ENCODE measurements around the gene GTF2IRD1. TPM values are rescaled to one million over a fixed set of nuclear protein-coding genes. Genes with fewer than 3 reads are reported as not detected.

The GTF2IRD1 gene
- total and polyA plus RNA-seq, 2 of the 4 experiments (the other 2 are of a cell fraction): 4.1 to 21.9 TPM

- Histone ChIP-seq H3K9me3 (ENCODE audit: control insufficient read depth, insufficient read depth, low read length) (no peaks in the 10 kb centered on the region), H2BK120ac (ENCODE audit: low read depth, low read length) (no peak overlapping the region), H3K18ac (ENCODE audit: low read depth, low read length) (no peak overlapping the region), H4K8ac (ENCODE audit: low read depth in 2 of 2, low read length in 2 of 2) (no peak overlapping the region), H4K5ac (ENCODE audit: low read depth, low read length) (no peak overlapping the region), H4K20me1 (ENCODE audit: insufficient read depth, low read length) (peaks cover 49% of the 10 kb centered on the region), H3K23ac (ENCODE audit: low read depth, low read length) (no peak overlapping the region), H3K36me3 (ENCODE audit: control insufficient read depth, insufficient read depth, low read length) (no peaks in the 10 kb centered on the region), H3K27me3 (ENCODE audit: control insufficient read depth, insufficient read depth, low read length) (no peaks in the 10 kb centered on the region), H3K79me1 (ENCODE audit: low read depth in 1 of 2, low read length in 2 of 2) (peaks cover 12 to 91% of the 10 kb centered on the region in 2 experiments), H2AK9ac (replicated peaks; ENCODE audit: low read depth, low read length, poor library complexity) (peak overlapping the region; percentile 23), H3K14ac (replicated peaks; ENCODE audit: low read depth, low read length) (no peak overlapping the region), H3K4me1 (ENCODE audit: control insufficient read depth, insufficient read depth, low read length) (peaks cover 40% of the 10 kb centered on the region), H3K4me3 (ENCODE audit: insufficient read depth, low read depth, low read length) (no peak overlapping the region), H2AFZ (replicated peaks; ENCODE audit: low read length, poor library complexity) (no peak overlapping the region), H3K4me2 (ENCODE audit: low read depth, low read length) (no peak overlapping the region), H2BK5ac (ENCODE audit: low read depth, low read length, poor library complexity, severe bottlenecking) (no peak overlapping the region), H2BK20ac (ENCODE audit: low read depth, low read length) (no peak overlapping the region; the same call in 1 of the 2 replicates), H2AK5ac (ENCODE audit: low read depth, low read length) (peak overlapping the region; percentile 58; the same call in 1 of the 2 replicates), H3K9ac (ENCODE audit: low read depth, low read length) (no peak overlapping the region), H3K9me1 (ENCODE audit: insufficient read depth, low read length) (peaks cover 28% of the 10 kb centered on the region), H4K91ac (ENCODE audit: insufficient read depth, low read depth, low read length) (no peak overlapping the region), H3K56ac (ENCODE audit: extremely low read depth, insufficient read depth, low read length) (no peak overlapping the region), H3K27ac (ENCODE audit: insufficient read depth, low read length) (no peak overlapping the region), H2BK15ac (ENCODE audit: low read depth, low read length) (no peak overlapping the region), H3K4ac (ENCODE audit: low read depth, low read length) (no peak overlapping the region; the same call in 1 of the 2 replicates)
- intact Hi-C loops (cut with micrococcal nuclease) (no loop called here), dilution Hi-C loops (cut with HindIII; ENCODE audit: low sequenced_read_pairs, unreplicated experiment) (no loop called here), in situ Hi-C loops (cut with MboI; ENCODE audit: low sequenced_read_pairs) (no loop called here)
- no CpG with 5 or more reads among the region's 8 CpGs for WGBS, 2 experiments (ENCODE audit: extremely low coverage in 2 of 2, insufficient read length in 1 of 2)
- DNase-seq (no peak), ATAC-seq (ENCODE audit: low read depth) (no peak)
- ChIA-PET CTCF (no interaction called here), POLR2A (ENCODE audit: unreplicated experiment) (no interaction called here)
- BruUV-seq (replicated peaks): no TSS peak
- TF ChIP-seq CEBPB (IDR thresholded peaks at IDR 0.05; ENCODE audit: low read depth, low read length): no peak
- TF ChIP-seq RFX5 (IDR thresholded peaks at IDR 0.05; ENCODE audit: low read depth, low read length): no peak
- TF ChIP-seq BHLHE40 (IDR thresholded peaks at IDR 0.05; ENCODE audit: low read depth, low read length): no peak
- TF ChIP-seq, protein P1, sequence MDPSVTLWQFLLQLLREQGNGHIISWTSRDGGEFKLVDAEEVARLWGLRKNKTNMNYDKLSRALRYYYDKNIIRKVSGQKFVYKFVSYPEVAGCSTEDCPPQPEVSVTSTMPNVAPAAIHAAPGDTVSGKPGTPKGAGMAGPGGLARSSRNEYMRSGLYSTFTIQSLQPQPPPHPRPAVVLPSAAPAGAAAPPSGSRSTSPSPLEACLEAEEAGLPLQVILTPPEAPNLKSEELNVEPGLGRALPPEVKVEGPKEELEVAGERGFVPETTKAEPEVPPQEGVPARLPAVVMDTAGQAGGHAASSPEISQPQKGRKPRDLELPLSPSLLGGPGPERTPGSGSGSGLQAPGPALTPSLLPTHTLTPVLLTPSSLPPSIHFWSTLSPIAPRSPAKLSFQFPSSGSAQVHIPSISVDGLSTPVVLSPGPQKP (IDR thresholded peaks at IDR 0.05; ENCODE audit: borderline replicate concordance, low read depth, low read length): no peak
- no peak for TF ChIP-seq USF2 (IDR thresholded peaks at IDR 0.05; ENCODE audit: low read depth, low read length)
- no peak for TF ChIP-seq CTCF (conservative IDR thresholded peaks at IDR 0.05; ENCODE audit: low read depth, low read length)
- no peak for TF ChIP-seq RCOR1 (IDR thresholded peaks at IDR 0.05; ENCODE audit: insufficient replicate concordance, low read length)
- no peak for TF ChIP-seq MAZ (IDR thresholded peaks at IDR 0.05; ENCODE audit: borderline replicate concordance, low read depth, low read length)
- no peak for TF ChIP-seq MAFK (IDR thresholded peaks at IDR 0.05; ENCODE audit: low read depth, low read length)
- TF ChIP-seq CHD1 (IDR thresholded peaks at IDR 0.05; ENCODE audit: low read depth, low read length): no peak
- TF ChIP-seq FOS (IDR thresholded peaks at IDR 0.05; ENCODE audit: low read depth, low read length): no peak
- TF ChIP-seq RAD21 (IDR thresholded peaks at IDR 0.05; ENCODE audit: low read length): no peak
- no peak for TF ChIP-seq NFE2L2 (IDR thresholded peaks at IDR 0.05; ENCODE audit: low read depth, low read length)
- no peak for TF ChIP-seq POLR2A (IDR thresholded peaks at IDR 0.05; ENCODE audit: low read depth, low read length)
- no peak for TF ChIP-seq SMC3 (IDR thresholded peaks at IDR 0.05; ENCODE audit: low read depth, low read length)
Measured at GRCh38 chr7:74475987-74476350, 22.3 kb downstream of the GTF2IRD1 start.

Measured in IMR-90 (cell line).